GM21390 (cell line): ENCODE data around the gene TMEM63B.
"Not testable (repeated sequence)": the region's sequence is repeated elsewhere in the genome, so short reads cannot be mapped to it uniquely, and the experiment has no call there.

ENCODE experiments used
- ATAC-seq: cut with Tn5 transposase; IDR thresholded peaks from one replicate; pipeline ENCODE4 v1.9.1; 2021; ENCODE audit not compliant: unreplicated experiment

Gene TMEM63B

DNA sequence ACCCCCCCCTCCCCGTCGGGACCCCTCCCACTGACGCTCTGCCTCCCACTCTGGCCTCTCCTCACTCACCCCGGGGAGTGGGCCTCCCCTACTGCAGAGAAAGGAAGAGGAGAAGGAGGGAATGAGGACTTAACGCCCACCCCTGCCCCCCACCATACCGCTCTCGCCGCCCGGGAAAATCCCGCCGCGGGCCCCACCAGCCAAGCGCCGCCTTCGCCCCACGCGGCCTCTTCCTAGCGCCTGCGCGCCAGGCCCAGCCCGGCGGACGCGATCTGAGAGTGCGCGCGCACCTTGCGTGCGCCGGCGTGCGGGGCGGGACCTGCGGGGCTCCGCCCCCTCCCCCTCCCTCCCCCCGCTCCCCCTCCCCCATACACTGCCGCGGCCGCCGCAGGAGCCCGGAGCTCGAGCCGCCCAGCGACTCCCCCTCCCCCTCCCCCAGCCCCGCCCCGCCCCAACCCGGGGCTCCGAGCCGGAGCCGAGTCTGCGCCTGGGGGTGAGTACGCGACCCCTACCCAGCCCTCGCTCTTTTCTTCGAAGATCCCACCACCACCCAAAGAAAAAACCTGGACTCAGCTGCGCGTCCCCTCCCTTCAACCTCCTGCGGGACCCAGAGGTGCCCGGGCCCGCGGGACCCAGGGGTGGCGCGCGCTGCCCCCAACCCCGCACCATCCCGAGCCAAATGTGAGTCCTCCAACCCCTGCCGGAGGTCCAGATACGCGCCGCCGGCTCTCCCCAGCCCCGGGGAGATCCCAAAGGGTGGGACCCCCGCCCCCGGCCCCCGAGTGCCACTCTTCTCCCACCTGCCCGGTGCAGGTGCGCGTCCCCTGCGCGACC is at the start of gene TMEM63B, which contains the start of gene MRPL14:
Gene TMEM63B, plus strand, starts transcription at position 369 of the 834 bp plus-strand sequence. CDS start 7,031 bp downstream, outside the sequence.
Gene MRPL14, minus strand, starts transcription at position 267 of the 834 bp plus-strand sequence. CDS start 10,841 bp downstream, outside the sequence.
- peak; percentile 58 for ATAC-seq

DNA sequence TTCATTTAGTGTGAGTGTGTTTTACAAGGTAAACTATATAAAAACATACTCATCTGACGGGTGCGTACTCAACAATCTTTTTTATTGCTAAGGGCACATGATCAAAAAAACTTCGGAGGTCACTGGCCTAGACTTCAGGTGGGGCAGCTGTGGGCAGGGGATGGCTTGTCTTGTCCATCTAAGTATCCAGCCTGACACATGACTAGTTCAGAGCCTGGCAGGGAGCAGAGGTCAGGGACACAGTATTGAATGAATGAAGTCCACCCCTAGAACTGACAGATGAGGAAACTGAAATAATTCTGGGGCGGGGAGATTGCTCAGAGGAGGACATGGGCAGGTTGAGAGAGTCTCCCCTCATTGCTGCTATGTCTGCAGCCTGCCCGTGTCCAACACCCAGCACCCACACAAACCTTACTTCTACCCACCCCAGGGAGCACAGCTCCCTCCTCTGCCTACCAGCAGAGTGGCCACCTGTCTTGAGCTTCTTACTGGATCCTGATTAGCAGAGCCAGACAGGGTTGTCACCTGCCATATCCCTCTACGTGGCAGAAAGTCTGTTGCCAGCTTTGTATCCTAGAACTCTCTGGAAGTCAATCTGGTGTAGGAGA is 49.0 kb upstream of the TMEM63B start:
- no peak for ATAC-seq

DNA sequence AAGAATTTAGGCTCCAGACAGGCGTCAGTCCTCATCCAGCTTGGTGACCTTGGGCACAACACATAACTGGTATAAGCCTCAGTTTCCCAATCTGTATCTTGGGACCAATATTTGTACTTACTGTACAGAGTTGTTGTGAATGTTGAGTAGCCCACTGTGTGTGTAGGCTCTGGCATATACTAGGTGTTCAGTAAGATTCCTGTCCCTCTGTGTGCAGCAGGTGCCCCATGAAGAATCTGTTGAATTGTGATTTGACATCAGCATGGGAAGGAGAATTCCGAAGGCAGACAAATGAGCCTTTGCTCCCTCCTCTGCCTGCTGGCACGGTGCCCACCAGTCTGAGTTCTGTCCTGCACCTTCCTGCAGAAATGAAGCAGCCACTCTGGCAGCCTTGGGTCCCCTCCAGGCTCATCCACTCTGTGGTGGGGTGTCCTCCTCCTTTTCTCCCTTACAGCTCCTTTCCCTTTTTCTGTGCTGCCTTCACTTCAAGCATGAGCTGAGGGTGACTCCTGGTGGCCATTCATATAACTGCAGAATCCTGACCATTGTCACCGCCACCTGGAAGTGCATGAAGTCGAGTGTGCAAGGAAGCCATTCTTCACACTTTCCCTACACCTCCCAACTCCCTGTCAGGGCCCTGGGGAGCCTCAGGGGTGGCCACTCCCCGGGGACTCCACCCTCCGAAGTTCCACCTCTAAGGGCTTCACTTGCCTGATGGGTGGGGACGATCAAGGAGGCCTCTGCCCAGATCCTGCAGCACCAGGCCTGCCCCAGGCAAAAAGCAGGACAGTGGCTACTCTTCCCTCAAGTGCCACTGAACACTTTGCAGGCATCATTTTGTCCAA is 48.3 kb upstream of the TMEM63B start:
- no peak for ATAC-seq

DNA sequence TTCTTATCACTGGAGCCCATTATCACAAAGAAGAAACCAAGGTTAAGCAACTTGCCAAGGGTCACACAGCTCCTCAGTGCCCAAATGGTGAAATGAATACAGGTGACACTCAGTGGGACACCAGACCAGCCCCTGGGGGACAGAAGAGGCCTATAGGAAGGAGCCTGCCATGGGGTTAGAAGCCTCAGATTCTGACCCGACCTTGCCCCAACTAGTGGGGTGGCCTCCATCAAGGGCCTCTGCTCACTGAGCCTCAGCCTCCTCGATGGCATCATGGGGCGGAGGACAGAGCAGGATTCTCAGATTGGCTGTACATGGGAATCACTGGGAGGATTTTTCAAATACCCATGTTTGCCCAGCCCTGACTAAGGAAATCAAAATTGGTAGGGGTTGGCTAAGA is 47.7 kb upstream of the TMEM63B start:
- ATAC-seq, result no peak

DNA sequence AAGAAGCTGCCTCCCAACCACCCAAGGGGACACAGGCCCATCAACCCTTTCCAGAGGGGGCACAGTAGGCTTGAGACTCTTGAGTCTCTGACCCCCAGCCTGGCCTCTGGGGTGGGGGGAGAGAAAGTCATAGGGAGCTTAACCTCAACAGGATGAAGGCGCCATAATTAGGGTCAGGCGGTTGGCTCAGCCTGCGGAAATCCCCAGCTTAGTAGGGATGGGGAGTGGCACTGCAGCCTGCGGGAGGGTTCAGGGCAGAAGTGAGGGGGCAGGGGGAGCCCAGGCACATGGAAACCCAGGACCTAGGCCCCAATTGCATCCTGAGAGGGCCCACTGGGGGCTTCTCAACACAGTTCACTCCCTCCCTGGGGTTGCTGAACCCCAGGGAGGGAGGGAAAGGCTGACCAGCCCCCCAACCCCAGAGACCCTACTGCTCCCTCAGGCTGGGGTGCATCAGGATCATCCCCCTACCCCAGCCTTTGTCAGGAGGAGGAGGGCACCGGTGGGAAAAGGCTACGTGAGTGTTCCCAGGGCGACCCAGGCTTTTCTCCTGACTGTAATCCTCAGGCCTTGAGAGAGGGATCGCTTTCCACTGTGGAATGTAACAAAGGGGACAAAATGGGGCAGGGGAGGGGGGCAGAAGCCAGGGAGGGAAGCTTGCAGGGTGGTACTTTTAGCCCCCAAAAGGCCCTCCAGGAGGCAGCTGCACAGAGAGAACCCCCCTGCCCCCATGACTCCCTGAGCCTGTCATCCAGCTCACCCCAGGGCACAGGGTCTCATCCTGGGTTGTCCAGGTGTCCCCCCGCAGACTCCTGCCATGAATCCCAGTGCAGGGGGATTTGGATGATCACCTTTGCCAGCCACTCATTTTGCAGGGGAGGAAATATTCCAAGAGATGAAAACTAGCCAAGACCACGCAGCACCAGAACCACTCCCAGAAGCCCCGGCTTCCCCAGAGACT is 46.5 kb upstream of the TMEM63B start:
- ATAC-seq, result no peak

DNA sequence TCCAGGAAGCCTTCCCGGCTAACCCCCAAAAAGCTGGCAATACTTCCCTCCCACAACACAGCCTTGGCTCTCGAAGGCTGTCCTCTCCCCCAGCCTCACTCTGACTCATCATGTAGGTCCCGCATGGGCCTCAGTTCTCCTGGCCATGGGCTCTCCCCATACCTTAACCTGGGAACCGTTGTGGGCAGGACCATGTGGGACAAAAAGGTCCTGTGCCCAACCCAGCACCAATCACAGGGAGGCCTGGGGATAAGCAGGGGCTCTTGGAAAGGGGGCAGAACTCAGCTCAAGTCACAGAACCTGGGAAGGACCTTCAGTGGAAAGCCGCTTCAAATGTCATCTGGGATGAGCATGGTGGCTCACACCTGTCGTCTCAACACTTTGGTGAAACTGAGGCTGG is 45.6 kb upstream of the TMEM63B start:
- ATAC-seq, result no peak

DNA sequence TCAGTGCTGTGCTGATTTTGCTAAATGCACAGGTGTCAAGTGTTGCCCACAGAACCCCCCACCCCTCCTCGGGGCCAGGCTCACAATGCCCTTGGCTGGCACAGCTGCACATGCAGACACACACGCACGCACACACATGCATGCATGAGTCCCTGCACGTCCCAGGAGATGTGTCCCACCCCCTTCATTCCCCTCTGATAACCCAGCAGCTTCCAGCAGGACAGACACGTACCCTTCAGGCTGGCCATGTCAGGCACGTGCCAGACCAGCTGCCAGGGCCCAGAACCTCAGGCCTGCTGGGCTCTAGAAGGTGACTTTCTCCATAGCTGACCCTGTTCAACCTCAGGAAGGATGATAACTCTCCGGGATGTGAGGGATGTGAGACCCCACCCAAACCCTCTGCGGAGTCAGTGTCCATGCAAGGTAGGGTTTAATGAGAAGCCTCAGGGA is 44.5 kb upstream of the TMEM63B start:
- no peak for ATAC-seq

DNA sequence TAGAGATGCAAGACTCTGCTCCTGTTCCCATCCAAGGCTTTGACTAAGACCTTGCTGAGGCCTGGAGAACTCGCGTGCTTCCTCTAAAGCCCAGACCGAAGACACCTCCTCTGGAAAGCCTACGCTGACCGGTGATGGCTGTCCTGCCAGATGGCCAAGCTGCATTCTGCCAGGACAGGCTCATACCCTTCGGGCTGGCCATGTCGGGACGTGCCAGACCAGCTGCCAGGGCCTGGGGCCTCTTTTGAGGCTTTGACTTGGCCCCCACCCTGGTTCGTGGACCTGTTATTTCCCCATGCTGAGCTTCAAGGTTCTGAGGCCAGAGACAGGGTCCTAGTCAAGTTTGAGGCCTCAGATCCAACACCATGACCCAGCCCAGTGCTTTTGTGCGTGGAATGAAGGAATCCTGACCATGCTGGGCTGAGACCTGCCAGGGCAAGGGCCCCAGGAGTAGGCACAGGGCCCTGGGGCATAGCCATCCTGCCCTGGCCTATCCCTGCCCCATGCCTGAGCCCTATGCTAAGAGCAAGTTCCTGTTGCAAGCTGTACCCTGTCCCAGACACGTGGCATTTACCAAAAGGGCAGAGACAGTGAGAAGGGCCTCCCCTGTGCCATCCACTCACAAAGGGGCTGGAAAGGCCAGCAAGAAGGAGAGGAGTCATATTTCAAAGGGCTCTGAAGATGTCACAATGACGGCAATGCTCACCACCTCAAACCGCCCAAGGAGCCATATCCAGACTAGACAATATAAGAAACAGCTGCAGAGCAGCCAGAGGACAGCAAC is 42.9 kb upstream of the TMEM63B start:
- no peak for ATAC-seq

DNA sequence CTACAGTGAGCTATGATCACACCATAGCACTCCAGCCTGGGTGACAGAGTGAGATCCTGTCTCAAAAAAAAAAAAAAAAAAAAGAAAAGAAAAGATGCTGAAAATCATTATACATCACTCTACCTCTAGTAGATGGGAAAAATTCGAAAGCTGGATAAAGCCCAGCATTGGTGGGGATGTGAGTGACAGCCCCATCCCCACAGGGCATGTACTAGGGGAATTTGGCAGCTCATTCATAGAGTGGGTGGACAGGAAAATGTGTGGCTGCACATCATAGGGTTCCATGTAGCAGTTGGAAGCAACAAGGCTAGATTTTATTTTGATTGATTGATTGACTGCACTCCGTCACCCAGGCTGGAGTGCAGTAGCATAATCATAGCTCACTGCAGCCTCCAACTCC is 42.1 kb upstream of the TMEM63B start:
- no peak for ATAC-seq

DNA sequence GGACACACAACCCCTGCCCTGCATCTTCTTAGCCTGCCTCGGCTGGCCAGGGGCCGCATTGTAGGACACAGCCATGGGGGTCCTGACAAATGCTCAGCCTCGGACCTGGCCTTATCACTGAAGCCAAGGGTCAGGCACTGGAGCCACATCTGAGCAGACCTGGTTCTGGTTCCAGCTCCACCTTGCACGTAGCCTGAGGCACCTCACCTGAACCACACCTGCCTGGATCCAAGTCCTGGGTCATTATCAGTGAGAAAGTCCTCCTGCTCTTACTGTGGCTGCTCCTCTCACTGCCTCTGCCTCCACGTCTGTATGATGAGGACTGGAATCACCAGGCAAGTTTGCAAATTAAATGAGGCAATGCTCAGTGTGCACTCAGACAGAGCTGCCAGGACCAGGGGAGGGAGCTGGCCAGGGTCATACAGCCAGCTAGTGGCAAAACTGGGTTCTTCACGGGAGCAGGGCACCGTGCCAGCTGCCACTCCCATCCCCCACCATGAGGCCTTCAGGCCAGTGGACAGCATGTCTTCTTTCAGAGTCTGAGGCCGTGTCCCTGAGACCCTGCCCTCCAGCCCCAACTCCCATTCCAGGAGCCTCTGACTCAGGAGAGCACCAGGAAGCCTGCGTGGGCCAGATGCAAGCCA is 40.3 kb upstream of the TMEM63B start:
- no peak for ATAC-seq

DNA sequence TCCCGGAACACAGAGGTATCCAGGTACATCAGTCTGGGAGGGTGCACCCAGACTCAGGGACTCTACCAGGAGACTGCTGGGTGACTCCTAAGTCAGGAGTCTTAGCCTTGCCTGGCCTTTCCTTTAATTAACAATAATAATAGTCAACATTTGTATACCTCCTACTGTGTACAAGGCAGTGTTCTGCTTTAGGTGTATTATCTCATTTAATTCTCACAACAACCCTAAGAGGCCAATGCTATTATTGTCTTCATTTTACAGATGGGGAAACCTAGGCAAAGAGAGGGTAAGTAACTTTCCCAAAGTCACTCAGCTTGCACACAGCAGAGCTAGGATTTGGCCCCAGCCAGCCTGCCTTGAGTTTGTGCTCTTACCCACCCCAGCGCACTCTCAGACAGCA is 39.7 kb upstream of the TMEM63B start:
- no peak for ATAC-seq

DNA sequence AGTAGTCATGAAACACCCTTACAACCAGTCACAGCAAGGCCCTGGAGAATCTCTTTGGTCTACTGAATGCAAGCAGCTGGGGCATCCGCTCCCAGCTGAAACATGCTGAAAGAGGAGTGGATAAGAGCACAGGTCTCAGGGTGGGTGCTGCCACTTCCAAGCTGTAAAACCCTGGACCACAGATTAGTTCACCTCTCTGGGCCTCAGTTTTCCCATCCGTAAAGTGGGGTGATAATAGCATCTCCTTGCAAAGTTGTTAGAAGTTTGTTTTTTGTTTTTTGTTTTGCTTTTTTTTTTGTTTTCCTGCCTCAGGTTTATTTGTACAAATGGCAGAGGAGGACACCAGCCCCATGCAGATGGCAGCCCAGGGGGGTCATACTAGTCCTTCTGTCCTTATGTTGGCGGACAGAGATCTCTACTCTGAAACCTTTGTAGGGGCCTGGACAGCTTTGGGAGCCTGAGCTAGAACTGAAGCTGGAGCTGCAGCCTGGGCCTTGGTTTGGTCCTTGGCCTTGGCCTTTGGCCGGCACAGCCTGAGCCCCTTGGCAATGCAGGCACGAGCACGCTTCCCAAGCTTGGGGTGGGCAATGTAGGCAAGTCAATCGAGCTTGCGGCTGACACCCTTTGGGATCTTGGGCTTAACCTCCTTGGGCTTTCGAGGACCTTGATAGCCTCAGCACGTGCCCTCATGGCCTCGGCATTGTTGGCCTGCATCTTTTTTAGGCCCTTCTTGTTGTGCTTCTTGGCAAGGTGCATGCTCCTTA is 38.3 kb upstream of the TMEM63B start:
- no peak for ATAC-seq

DNA sequence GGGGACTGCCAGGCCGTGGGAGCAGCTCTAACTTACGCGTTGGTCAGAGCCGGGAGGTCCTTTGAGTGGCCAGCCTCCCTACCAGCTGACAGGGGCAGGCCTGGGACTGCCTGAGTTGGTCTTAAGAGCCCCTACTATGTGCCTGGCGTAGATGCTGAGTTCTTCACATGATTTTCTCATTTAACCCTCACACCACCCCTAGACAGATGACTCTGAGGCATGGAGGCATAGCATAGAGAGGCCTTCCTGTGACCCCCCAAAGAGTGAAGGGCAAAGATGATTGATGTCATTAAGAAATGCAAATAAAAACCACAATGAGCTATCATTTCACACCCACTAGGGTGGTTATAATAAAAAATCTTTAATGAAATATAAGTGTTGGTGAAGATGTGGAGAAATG is 36.9 kb upstream of the TMEM63B start:
- no peak for ATAC-seq

DNA sequence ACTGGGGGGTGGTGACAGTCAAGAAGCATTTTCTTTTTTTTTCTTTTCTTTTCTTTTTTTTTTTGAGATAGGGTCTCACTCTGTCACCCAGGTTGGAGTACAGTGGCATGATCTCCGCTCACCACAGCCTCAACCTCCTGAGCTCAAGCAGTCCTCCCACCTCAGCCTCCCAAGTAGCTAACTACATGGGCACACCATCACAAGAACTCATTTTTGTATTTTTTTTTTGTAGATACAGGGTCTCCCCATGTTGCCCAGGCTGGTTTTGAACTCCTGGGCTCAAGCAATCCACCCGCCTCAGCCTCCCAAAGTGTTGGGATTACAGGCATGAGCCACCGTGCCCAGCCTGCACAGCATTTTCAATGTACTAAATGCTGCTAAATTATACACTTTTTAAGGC is 36.0 kb upstream of the TMEM63B start:
- not testable (repeated sequence) for ATAC-seq

DNA sequence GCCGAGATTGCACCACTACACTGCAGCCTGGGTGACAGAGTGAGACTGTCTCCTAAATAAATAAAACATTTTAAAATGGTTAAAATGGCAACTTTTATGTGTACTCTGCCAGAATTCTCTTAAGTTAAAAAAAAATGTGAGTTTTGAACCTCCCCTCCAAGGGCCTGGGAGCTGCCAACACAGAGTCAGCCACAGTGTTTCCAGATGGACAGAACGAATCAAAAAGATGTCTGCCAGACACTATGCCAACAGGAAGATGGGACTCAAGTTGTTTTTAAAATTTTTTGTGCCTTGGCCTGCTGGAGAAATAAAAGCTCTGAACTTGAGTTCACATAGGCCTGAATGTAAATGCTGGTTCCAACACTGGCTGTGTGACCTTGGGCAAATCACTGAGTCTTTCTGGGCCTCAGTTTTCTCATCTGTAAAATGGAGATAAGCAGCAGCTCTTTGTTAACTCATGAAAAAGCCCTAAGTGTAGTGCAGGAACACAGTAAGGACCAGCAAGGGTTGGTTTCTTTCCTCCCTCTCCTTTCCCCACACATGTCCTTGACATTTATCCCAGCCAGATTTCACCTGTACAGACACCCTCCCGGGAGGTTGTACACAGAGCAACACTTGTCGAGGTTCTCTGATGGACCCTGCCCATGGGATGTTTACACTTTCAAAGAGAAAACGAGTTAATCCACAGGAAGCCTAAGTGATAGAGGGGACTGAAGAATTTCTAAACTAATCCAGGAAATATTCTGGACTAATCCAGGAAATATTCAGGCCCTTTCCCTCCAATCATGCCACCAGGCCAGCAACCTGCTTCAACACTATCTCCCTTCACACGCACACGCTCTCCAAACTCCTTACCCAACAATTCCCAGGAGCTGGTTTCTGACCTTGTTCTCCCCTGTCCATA is 35.1 kb upstream of the TMEM63B start:
- ATAC-seq, result no peak

DNA sequence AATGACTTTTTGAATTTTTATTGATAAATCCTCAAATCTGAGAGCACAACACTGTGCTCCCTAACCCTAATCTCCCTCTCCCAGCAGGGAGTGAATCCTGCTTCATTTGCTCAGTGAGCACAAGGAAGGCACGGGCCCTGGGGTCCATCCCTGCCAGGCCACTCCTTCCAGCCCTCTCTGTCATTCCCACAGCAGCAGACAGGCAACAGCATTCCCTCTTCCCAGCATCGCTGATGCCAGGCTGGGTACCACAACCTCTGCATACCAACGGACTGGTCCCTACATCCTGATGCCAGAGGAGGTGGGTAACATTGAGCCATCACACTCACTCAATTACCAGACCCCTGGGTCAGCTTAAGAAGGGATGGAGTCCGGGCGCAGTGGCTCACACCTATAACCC is 34.3 kb upstream of the TMEM63B start:
- no peak for ATAC-seq

DNA sequence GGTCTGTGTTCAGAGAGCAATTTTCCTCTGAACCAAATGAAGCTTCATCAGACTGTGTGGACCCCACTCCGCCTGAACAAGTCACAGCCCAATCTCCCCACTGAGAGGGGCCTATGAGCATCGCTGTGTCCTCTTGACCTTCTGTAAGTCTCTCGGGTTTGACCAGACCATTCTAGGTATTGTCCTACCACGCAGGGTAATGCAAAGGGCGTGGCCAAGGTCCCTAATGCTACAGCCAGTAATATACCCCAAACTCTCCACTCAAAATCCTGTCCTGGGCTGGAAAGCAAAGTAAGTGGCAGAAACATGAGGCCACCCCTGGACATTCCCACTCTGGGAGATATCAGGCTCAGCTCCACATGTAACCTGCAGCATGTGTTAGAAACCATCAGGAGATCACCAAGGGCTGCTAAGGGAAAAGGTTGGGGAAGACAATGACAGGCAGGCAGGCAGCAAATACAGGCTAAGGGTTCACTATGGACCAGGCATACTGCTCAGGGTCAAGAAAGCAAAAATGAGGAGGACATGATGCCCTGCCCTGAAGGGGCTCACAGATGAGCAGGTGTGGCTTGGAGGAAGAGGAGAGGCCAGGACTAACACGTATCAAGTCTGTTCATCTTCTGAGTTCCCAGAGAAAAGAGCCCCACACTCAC is 33.5 kb upstream of the TMEM63B start:
- no peak for ATAC-seq
